ENCODE measurements around the gene DNAH14.
"Not testable (repeated sequence)": the region's sequence is repeated elsewhere in the genome, so short reads cannot be mapped to it uniquely, and the experiment has no call there.

Gene DNAH14

GRCh38 chr1:225230483-225230882 is 301.0 kb downstream of the DNAH14 start:
- no peak for FAIRE-seq
- DNase-seq (ENCODE audit: insufficient read length, low spot score), result no peak

GRCh38 chr1:225232930-225233329 is 303.5 kb downstream of the DNAH14 start:
- not testable (repeated sequence) for DNase-seq (ENCODE audit: insufficient read length, low spot score); FAIRE-seq

- DNase-seq (ENCODE audit: insufficient read length, low spot score) (no peak), FAIRE-seq (no peak)
Measured at GRCh38 chr1:225242611-225243010, 313.1 kb downstream of the DNAH14 start.

- FAIRE-seq (no peak), DNase-seq (ENCODE audit: insufficient read length, low spot score) (no peak)
Measured at GRCh38 chr1:225250432-225250831, 321.0 kb downstream of the DNAH14 start.

- DNase-seq (ENCODE audit: insufficient read length, low spot score) (no peak), FAIRE-seq (no peak)
Measured at GRCh38 chr1:225253173-225253572, 323.7 kb downstream of the DNAH14 start.

GRCh38 chr1:225253784-225254183 is 324.3 kb downstream of the DNAH14 start:
- DNase-seq (ENCODE audit: insufficient read length, low spot score) (no peak), FAIRE-seq (no peak)

- no peak for FAIRE-seq
- no peak for DNase-seq (ENCODE audit: insufficient read length, low spot score)
Measured at GRCh38 chr1:225254676-225255075, 325.2 kb downstream of the DNAH14 start.

GRCh38 chr1:225257081-225257480 is 327.6 kb downstream of the DNAH14 start:
- no peak for DNase-seq (ENCODE audit: insufficient read length, low spot score)
- no peak for FAIRE-seq

- FAIRE-seq (no peak), DNase-seq (ENCODE audit: insufficient read length, low spot score) (no peak)
Measured at GRCh38 chr1:225258811-225259210, 329.3 kb downstream of the DNAH14 start.

- DNase-seq (ENCODE audit: insufficient read length, low spot score) (no peak), FAIRE-seq (no peak)
Measured at GRCh38 chr1:225259542-225259941, 330.1 kb downstream of the DNAH14 start.

- no peak for FAIRE-seq
Measured at GRCh38 chr1:225260319-225260718, 330.8 kb downstream of the DNAH14 start.

GRCh38 chr1:225277445-225277844 is 348.0 kb downstream of the DNAH14 start:
- no peak for FAIRE-seq
- no peak for DNase-seq (ENCODE audit: insufficient read length, low spot score)

More at GRCh38 chr1:225260319-225260718, 330.8 kb downstream of the DNAH14 start:
- no peak for DNase-seq (ENCODE audit: insufficient read length, low spot score)

- DNase-seq (ENCODE audit: insufficient read length, low spot score), result no peak
- FAIRE-seq, result no peak
Measured at GRCh38 chr1:225280563-225280962, 351.1 kb downstream of the DNAH14 start.

GRCh38 chr1:225290244-225290643 is 360.8 kb downstream of the DNAH14 start:
- no peak for FAIRE-seq
- no peak for DNase-seq (ENCODE audit: insufficient read length, low spot score)

GRCh38 chr1:225299624-225300023 is 370.1 kb downstream of the DNAH14 start:
- DNase-seq (ENCODE audit: insufficient read length, low spot score) (no peak), FAIRE-seq (no peak)

- FAIRE-seq (no peak), DNase-seq (ENCODE audit: insufficient read length, low spot score) (no peak)
Measured at GRCh38 chr1:225300381-225300780, 370.9 kb downstream of the DNAH14 start.

GRCh38 chr1:225304996-225305395 is 375.5 kb downstream of the DNAH14 start:
- FAIRE-seq, result no peak
- no peak for DNase-seq (ENCODE audit: insufficient read length, low spot score)

- not testable (repeated sequence) for FAIRE-seq; DNase-seq (ENCODE audit: insufficient read length, low spot score)
Measured at GRCh38 chr1:225310544-225310943, 381.1 kb downstream of the DNAH14 start.

- peak; percentile 93 for FAIRE-seq
- DNase-seq (ENCODE audit: insufficient read length, low spot score), result peak; percentile 59
Measured at GRCh38 chr1:225318706-225319575, 389.5 kb downstream of the DNAH14 start.

- FAIRE-seq (no peak), DNase-seq (ENCODE audit: insufficient read length, low spot score) (no peak)
Measured at GRCh38 chr1:225319871-225320270, 390.4 kb downstream of the DNAH14 start.

GRCh38 chr1:225321784-225322183 is 392.3 kb downstream of the DNAH14 start:
- no peak for FAIRE-seq
- DNase-seq (ENCODE audit: insufficient read length, low spot score), result no peak

GRCh38 chr1:225329041-225329440 is 399.6 kb downstream of the DNAH14 start:
- FAIRE-seq (no peak), DNase-seq (ENCODE audit: insufficient read length, low spot score) (no peak)

All from HTR-8/SVneo (cell line).